IMR-90 (cell line): ENCODE data around the gene MMP26. TPM values are rescaled to one million over a fixed set of nuclear protein-coding genes. Genes with fewer than 3 reads are reported as not detected.

ENCODE experiments used
- ATAC-seq: fragments of 200-7000 bp; cut with Tn5 transposase; 2 replicates; pipeline ENCODE4 v1.9.1; 2020; ENCODE audit warnings: low read depth, mild to moderate bottlenecking, moderate library complexity
- BruUV-seq: library from RNA; stranded (reverse); fragments of 400-500 nt; replicated peaks from 2 replicates; lab custom pipeline; 2021; lab: Mats Ljungman, UMichigan
- CTCF ChIA-PET: fragments of 300-600 bp; formaldehyde crosslinking; extraction: SDS; loops from one replicate; lab custom pipeline; 2021; ENCODE audit warnings: antibody characterized with exemption; lab: Yijun Ruan, JAX
- POLR2A ChIA-PET: fragments of 300-600 bp; sonication (Branson Sonifier 250); formaldehyde crosslinking; loops from one replicate; lab custom pipeline; 2022; ENCODE audit warnings: antibody characterized with exemption; ENCODE audit not compliant: unreplicated experiment; lab: Charles Lee
- DNase-seq: peaks from one replicate; pipeline ENCODE4 v3.0.0; 2013
- H2AFZ ChIP-seq: replicated peaks from 2 replicates; pipeline ENCODE3; 2013; ENCODE audit warnings: low read length, mild to moderate bottlenecking; ENCODE audit not compliant: poor library complexity
- H2AK5ac ChIP-seq: 2 replicates; pipeline ENCODE4 v1.6.1; 2013; ENCODE audit warnings: low read depth, low read length, inconsistent platforms
- H2AK9ac ChIP-seq: replicated peaks from 2 replicates; pipeline ENCODE3; 2013; ENCODE audit warnings: mild to moderate bottlenecking, low read depth, low read length, moderate library complexity; ENCODE audit not compliant: poor library complexity
- H2BK120ac ChIP-seq: 2 replicates; pipeline ENCODE4 v1.6.1; 2013; ENCODE audit warnings: low read depth, low read length, inconsistent platforms
- H2BK15ac ChIP-seq: 3 replicates; pipeline ENCODE4 v1.6.1; 2013; ENCODE audit warnings: low read depth, low read length, inconsistent platforms
- H2BK20ac ChIP-seq: 2 replicates; pipeline ENCODE4 v1.6.1; 2013; ENCODE audit warnings: low read depth, mild to moderate bottlenecking, inconsistent platforms, low read length, moderate library complexity
- H2BK5ac ChIP-seq: 2 replicates; pipeline ENCODE4 v1.6.1; 2013; ENCODE audit warnings: mild to moderate bottlenecking, low read depth, low read length, inconsistent platforms; ENCODE audit not compliant: poor library complexity, severe bottlenecking
- H3K14ac ChIP-seq: replicated peaks from 2 replicates; pipeline ENCODE4 v1.6.1; 2013; ENCODE audit warnings: low read depth, low read length, inconsistent platforms
- H3K18ac ChIP-seq: 2 replicates; pipeline ENCODE4 v1.6.1; 2013; ENCODE audit warnings: low read depth, low read length, control low read depth
- H3K23ac ChIP-seq: 2 replicates; pipeline ENCODE4 v1.6.1; 2013; ENCODE audit warnings: low read depth, low read length, inconsistent platforms
- H3K27ac ChIP-seq: 2 replicates; pipeline ENCODE4 v1.5.1; 2013; ENCODE audit warnings: mild to moderate bottlenecking, control low read depth, low read length; ENCODE audit not compliant: insufficient read depth
- H3K27me3 ChIP-seq: 2 replicates; pipeline ENCODE4 v1.6.1; 2013; ENCODE audit warnings: low read length; ENCODE audit not compliant: control insufficient read depth, insufficient read depth
- H3K36me3 ChIP-seq: 2 replicates; pipeline ENCODE4 v1.6.1; 2013; ENCODE audit warnings: low read length, mixed read lengths; ENCODE audit not compliant: control insufficient read depth, insufficient read depth
- H3K4ac ChIP-seq: 2 replicates; pipeline ENCODE4 v1.6.1; 2013; ENCODE audit warnings: low read depth, low read length, inconsistent platforms
- H3K4me1 ChIP-seq: 2 replicates; pipeline ENCODE4 v1.6.1; 2013; ENCODE audit warnings: low read length, mixed read lengths; ENCODE audit not compliant: control insufficient read depth, insufficient read depth
- H3K4me2 ChIP-seq: 2 replicates; pipeline ENCODE4 v1.6.1; 2013; ENCODE audit warnings: low read depth, mild to moderate bottlenecking, control low read depth, low read length, moderate library complexity
- H3K4me3 ChIP-seq: 2 replicates; pipeline ENCODE4 v1.5.1; 2013; ENCODE audit warnings: low read depth, mild to moderate bottlenecking, control low read depth, low read length, moderate library complexity; ENCODE audit not compliant: insufficient read depth
- H3K56ac ChIP-seq: 2 replicates; pipeline ENCODE4 v1.6.1; 2013; ENCODE audit warnings: low read length, inconsistent platforms; ENCODE audit not compliant: insufficient read depth; ENCODE audit errors: extremely low read depth
- H3K79me1 ChIP-seq, 2 experiments: 2 replicates each; pipeline ENCODE4 v1.6.1; 2013; ENCODE audit warnings: low read length in 2 of 2, inconsistent platforms in 1 of 2, low read depth in 1 of 2
- H3K9ac ChIP-seq: 2 replicates; pipeline ENCODE4 v1.6.1; 2013; ENCODE audit warnings: low read depth, low read length, control low read depth
- H3K9me1 ChIP-seq: 2 replicates; pipeline ENCODE4 v1.6.1; 2013; ENCODE audit warnings: low read length, inconsistent platforms; ENCODE audit not compliant: insufficient read depth
- H3K9me3 ChIP-seq: 2 replicates; pipeline ENCODE4 v1.6.1; 2013; ENCODE audit warnings: low read length; ENCODE audit not compliant: control insufficient read depth, insufficient read depth
- H4K20me1 ChIP-seq: 2 replicates; pipeline ENCODE4 v1.6.1; 2013; ENCODE audit warnings: low read length, inconsistent platforms; ENCODE audit not compliant: insufficient read depth
- H4K5ac ChIP-seq: 2 replicates; pipeline ENCODE4 v1.6.1; 2013; ENCODE audit warnings: mild to moderate bottlenecking, low read depth, low read length, control low read depth
- H4K8ac ChIP-seq, 2 experiments: 2 replicates each; pipeline ENCODE4 v1.6.1; 2013; ENCODE audit warnings: low read depth in 2 of 2, low read length in 2 of 2, control low read depth in 1 of 2, inconsistent platforms in 1 of 2
- H4K91ac ChIP-seq: 2 replicates; pipeline ENCODE4 v1.6.1; 2013; ENCODE audit warnings: low read depth, low read length, inconsistent platforms; ENCODE audit not compliant: insufficient read depth
- BHLHE40 ChIP-seq: fragments of 150-350 bp; IDR thresholded peaks from 2 replicates; pipeline ENCODE4 v1.6.1; 2016; ENCODE audit warnings: mild to moderate bottlenecking, low read depth, low read length
- CTCF ChIP-seq: conservative IDR thresholded peaks from 2 replicates; pipeline ENCODE4 v1.5.1; 2012; ENCODE audit warnings: mild to moderate bottlenecking, low read depth, low read length, improper control_type of control experiment
- FOS ChIP-seq: fragments of 150-350 bp; IDR thresholded peaks from 2 replicates; pipeline ENCODE4 v1.6.1; 2016; ENCODE audit warnings: low read depth, low read length
- MAFK ChIP-seq: IDR thresholded peaks from 2 replicates; pipeline ENCODE4 v1.6.1; 2012; ENCODE audit warnings: low read depth, low read length, improper control_type of control experiment
- MXI1 ChIP-seq: IDR thresholded peaks from 2 replicates; pipeline ENCODE4 v1.6.1; 2012; ENCODE audit warnings: low read depth, mild to moderate bottlenecking, low read length, moderate library complexity, borderline replicate concordance
- SMC3 ChIP-seq: fragments of 150-350 bp; IDR thresholded peaks from 2 replicates; pipeline ENCODE4 v1.6.1; 2016; ENCODE audit warnings: low read depth, mild to moderate bottlenecking, antibody characterized with exemption, low read length, moderate library complexity
- WGBS, 2 experiments: methylation state at CpG; one replicate each; pipeline versions ENCODE4 v1.1.5 to v1.1.7; 2013; ENCODE audit warnings: missing lambda C conversion rate in 2 of 2; ENCODE audit not compliant: insufficient read length in 1 of 2; ENCODE audit errors: extremely low coverage in 2 of 2; 5-methylcytosine and 5-hydroxymethylcytosine counted together
- dilution Hi-C: fragments of 300-500 bp; cut with HindIII; formaldehyde crosslinking; loops from one replicate; pipeline ENCODE4 v1.14.3; 2018; ENCODE audit warnings: low sequenced_read_pairs; ENCODE audit not compliant: unreplicated experiment
- in situ Hi-C: fragments of 300-500 bp; cut with MboI; formaldehyde crosslinking; loops from 3 replicates; pipeline ENCODE4 v1.14.3; 2019; ENCODE audit warnings: low sequenced_read_pairs, inconsistent platforms, mixed read lengths
- intact Hi-C: fragments of 100-400 bp; cut with micrococcal nuclease; formaldehyde crosslinking; loops from 2 replicates; pipeline ENCODE4 v1.10.0; 2022
- polyA plus RNA-seq, 3 experiments: library from polyadenylated mRNA; depleted of rRNA; stranded (reverse); fragments of >200 nt; gene quantifications; 2 replicates each; pipeline ENCODE4 v1.2.3, GENCODE V29; 2012; ENCODE audit warnings: low replicate concordance in 1 of 3
- total RNA-seq: library from RNA; depleted of rRNA; stranded (reverse); fragments of >200 nt; gene quantifications from 2 replicates; pipeline ENCODE4 v1.2.3, GENCODE V29; 2012
- TF ChIP-seq, protein P1 (sequence below): fragments of 150-350 bp; IDR thresholded peaks from 2 replicates; pipeline ENCODE4 v1.6.1; 2016; ENCODE audit warnings: low read depth, mild to moderate bottlenecking, low read length, moderate library complexity, borderline replicate concordance

The MMP26 gene
- total and polyA plus RNA-seq, 2 of the 4 experiments (the other 2 are of a cell fraction) = not detected

GRCh38 chr11:4658629-4659445 lies 45.7 kb upstream of the MMP26 start:
- Histone ChIP-seq H2AK5ac (no peak overlapping the region), H3K14ac (no peak overlapping the region), H4K5ac (no peak overlapping the region), H3K9ac (no peak overlapping the region), H3K4me3 (no peak overlapping the region), H3K4me1 (no peaks in the 10 kb centered on the region), H3K56ac (no peak overlapping the region), H3K18ac (no peak overlapping the region), H4K20me1 (no peaks in the 10 kb centered on the region), H3K4me2 (no peak overlapping the region), H2BK20ac (no peak overlapping the region), H4K8ac (no peak overlapping the region), H3K27me3 (no peaks in the 10 kb centered on the region), H3K27ac (no peak overlapping the region), H4K91ac (no peak overlapping the region), H3K36me3 (no peaks in the 10 kb centered on the region), H3K79me1 (no peaks in the 10 kb centered on the region), H3K9me3 (no peaks in the 10 kb centered on the region), H2BK15ac (no peak overlapping the region), H3K23ac (no peak overlapping the region), H2BK5ac (no peak overlapping the region), H2AK9ac (no peak overlapping the region), H3K4ac (no peak overlapping the region), H2BK120ac (no peak overlapping the region), H2AFZ (no peak overlapping the region), H3K9me1 (no peaks in the 10 kb centered on the region)
- dilution Hi-C loops (no loop called here), intact Hi-C loops (no loop called here), in situ Hi-C loops (no loop called here)
- DNase-seq (peak; percentile 37), ATAC-seq (peak; percentile 24; the same call in 1 of the 2 replicates)
- TF ChIP-seq MXI1 = no peak
- no peak for TF ChIP-seq CTCF
- no peak for TF ChIP-seq BHLHE40
- no peak for TF ChIP-seq SMC3
- no peak for TF ChIP-seq MAFK
- TF ChIP-seq FOS = no peak
- TF ChIP-seq, protein P1, sequence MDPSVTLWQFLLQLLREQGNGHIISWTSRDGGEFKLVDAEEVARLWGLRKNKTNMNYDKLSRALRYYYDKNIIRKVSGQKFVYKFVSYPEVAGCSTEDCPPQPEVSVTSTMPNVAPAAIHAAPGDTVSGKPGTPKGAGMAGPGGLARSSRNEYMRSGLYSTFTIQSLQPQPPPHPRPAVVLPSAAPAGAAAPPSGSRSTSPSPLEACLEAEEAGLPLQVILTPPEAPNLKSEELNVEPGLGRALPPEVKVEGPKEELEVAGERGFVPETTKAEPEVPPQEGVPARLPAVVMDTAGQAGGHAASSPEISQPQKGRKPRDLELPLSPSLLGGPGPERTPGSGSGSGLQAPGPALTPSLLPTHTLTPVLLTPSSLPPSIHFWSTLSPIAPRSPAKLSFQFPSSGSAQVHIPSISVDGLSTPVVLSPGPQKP = no peak
- ChIA-PET POLR2A (no interaction called here), CTCF (interaction anchor here (1.0 kb wide), 1 partner anchor 12 kb away, joined by 4 read pairs; no protein-coding TSS in a partner anchor)
- WGBS, 2 experiments = no CpG with 5 or more reads among the region's 5 CpGs
- BruUV-seq = no TSS peak
